Measurements from ENCODE around the gene ANKRD53. TPM values are rescaled to one million over a fixed set of nuclear protein-coding genes. Genes with fewer than 3 reads are reported as not detected.

ANKRD53 gene
- polyA plus RNA-seq, 1 donor from 2014 or later = not detected

DNA sequence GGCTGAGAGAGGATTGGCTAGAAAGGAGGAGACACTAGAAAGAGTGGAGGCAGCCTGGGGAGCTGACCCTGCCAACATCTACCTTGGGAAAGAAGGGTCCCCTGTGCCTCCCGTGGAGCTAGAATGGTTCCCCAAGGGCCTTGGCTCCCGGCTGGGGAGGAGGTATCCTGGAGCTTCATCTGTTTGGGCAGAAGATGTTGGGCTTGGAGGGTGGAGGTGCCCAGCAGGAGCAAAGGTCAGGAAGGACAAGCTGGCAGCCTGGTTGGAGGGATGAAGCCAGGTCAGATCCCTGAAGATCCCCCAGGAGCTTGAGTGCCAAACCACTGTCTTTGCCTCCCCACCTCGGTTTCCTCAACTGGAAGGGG lies 39.9 kb upstream of the ANKRD53 start:
- Histone ChIP-seq H3F3A (ENCODE audit: insufficient read depth, low read length, poor library complexity, severe bottlenecking) (no peaks in the 10 kb centered on the region), H3K79me2 (replicated peaks; ENCODE audit: insufficient read depth, low read length) (no peaks in the 10 kb centered on the region), H3K4me3 (ENCODE audit: low read length) (no peak overlapping the region), H3K27ac (ENCODE audit: low read length) (no peak overlapping the region), H3K9me2 (ENCODE audit: insufficient read depth, low read length) (no peaks in the 10 kb centered on the region), H3K27me3 (ENCODE audit: insufficient read depth, low read depth, low read length) (no peaks in the 10 kb centered on the region), H3K4me2 (ENCODE audit: low read length) (no peak overlapping the region), H3K36me3 (ENCODE audit: insufficient read depth, low read length) (no peaks in the 10 kb centered on the region), H4K20me1 (ENCODE audit: insufficient read depth) (no peaks in the 10 kb centered on the region), H3K9ac (ENCODE audit: low read length) (no peak overlapping the region), H3K9me3 (ENCODE audit: low read length) (no peaks in the 10 kb centered on the region), H2AFZ (ENCODE audit: low read depth, low read length) (no peak overlapping the region)
- TF ChIP-seq, protein P1, sequence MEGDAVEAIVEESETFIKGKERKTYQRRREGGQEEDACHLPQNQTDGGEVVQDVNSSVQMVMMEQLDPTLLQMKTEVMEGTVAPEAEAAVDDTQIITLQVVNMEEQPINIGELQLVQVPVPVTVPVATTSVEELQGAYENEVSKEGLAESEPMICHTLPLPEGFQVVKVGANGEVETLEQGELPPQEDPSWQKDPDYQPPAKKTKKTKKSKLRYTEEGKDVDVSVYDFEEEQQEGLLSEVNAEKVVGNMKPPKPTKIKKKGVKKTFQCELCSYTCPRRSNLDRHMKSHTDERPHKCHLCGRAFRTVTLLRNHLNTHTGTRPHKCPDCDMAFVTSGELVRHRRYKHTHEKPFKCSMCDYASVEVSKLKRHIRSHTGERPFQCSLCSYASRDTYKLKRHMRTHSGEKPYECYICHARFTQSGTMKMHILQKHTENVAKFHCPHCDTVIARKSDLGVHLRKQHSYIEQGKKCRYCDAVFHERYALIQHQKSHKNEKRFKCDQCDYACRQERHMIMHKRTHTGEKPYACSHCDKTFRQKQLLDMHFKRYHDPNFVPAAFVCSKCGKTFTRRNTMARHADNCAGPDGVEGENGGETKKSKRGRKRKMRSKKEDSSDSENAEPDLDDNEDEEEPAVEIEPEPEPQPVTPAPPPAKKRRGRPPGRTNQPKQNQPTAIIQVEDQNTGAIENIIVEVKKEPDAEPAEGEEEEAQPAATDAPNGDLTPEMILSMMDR (IDR thresholded peaks at IDR 0.05; ENCODE audit: poor library complexity, severe bottlenecking) = no peak
- TF ChIP-seq EP300 (conservative IDR thresholded peaks at IDR 0.05; ENCODE audit: poor library complexity, severe bottlenecking) = no peak
- TF ChIP-seq, protein P2, sequence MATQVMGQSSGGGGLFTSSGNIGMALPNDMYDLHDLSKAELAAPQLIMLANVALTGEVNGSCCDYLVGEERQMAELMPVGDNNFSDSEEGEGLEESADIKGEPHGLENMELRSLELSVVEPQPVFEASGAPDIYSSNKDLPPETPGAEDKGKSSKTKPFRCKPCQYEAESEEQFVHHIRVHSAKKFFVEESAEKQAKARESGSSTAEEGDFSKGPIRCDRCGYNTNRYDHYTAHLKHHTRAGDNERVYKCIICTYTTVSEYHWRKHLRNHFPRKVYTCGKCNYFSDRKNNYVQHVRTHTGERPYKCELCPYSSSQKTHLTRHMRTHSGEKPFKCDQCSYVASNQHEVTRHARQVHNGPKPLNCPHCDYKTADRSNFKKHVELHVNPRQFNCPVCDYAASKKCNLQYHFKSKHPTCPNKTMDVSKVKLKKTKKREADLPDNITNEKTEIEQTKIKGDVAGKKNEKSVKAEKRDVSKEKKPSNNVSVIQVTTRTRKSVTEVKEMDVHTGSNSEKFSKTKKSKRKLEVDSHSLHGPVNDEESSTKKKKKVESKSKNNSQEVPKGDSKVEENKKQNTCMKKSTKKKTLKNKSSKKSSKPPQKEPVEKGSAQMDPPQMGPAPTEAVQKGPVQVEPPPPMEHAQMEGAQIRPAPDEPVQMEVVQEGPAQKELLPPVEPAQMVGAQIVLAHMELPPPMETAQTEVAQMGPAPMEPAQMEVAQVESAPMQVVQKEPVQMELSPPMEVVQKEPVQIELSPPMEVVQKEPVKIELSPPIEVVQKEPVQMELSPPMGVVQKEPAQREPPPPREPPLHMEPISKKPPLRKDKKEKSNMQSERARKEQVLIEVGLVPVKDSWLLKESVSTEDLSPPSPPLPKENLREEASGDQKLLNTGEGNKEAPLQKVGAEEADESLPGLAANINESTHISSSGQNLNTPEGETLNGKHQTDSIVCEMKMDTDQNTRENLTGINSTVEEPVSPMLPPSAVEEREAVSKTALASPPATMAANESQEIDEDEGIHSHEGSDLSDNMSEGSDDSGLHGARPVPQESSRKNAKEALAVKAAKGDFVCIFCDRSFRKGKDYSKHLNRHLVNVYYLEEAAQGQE (IDR thresholded peaks at IDR 0.05; ENCODE audit: borderline replicate concordance) = no peak
- TF ChIP-seq EZH2 (IDR thresholded peaks at IDR 0.05; ENCODE audit: borderline replicate concordance, insufficient read depth, low read length, poor library complexity, severe bottlenecking) = no peak

DNA sequence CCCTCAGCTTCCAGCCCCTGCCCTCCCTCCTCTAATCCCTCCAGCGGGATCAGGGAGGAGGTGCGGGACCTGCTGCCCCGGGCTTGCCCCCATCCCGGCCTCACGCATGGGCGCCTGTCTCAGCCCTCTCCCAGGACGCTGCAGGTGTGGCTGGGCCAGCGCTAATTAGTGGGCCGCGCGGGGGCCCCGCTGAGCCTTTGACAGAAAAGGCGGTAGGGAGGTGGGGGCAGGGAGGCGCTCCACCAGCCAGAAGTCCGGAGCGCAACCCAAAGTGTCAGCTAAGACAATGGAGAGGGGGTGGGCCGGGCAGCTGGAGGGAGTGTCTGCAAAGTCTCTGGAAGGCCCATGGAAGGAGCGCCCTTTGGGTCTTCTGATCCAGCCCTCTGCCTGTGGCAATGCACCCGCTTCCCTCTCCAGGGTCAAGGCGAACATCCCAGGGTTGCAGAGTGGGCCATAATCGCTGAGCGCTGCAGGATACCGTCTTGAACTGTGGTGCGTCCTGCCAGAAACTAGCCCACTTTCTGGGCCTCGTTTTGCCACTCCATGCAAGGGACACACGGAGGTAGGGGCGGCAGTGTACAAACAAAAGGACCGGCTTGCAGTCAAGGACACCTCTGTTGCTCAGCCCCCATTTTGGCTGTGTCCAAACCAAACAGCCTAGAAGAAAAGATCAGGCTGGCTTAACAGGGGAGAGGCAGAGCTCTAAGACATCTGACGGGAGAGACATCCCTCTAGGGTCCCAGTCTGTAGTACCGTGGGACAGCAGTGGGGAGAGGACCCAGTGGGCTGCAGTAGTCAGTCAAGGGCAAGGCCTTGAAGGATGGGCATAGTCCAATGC lies 39.2 kb upstream of the ANKRD53 start:
- H2AFZ ChIP-seq (ENCODE audit: low read depth, low read length) = no peak overlapping the region
- TF ChIP-seq, protein P1 (IDR thresholded peaks at IDR 0.05; ENCODE audit: poor library complexity, severe bottlenecking) = no peak
- TF ChIP-seq SMC3 (conservative IDR thresholded peaks at IDR 0.05; ENCODE audit: poor library complexity) (no peak), EP300 (conservative IDR thresholded peaks at IDR 0.05; ENCODE audit: poor library complexity, severe bottlenecking) (no peak), EZH2 (IDR thresholded peaks at IDR 0.05; ENCODE audit: borderline replicate concordance, insufficient read depth, low read length, poor library complexity, severe bottlenecking) (no peak), POLR2AphosphoS5 (IDR thresholded peaks at IDR 0.05) (no peak), TAF1 (IDR thresholded peaks at IDR 0.05; ENCODE audit: low read depth) (no peak), MXI1 (conservative IDR thresholded peaks at IDR 0.05; ENCODE audit: poor library complexity, severe bottlenecking) (no peak), RAD21 (conservative IDR thresholded peaks at IDR 0.05) (no peak)
- TF ChIP-seq, protein P2 (IDR thresholded peaks at IDR 0.05; ENCODE audit: borderline replicate concordance) = no peak
- H3K9me3 ChIP-seq (ENCODE audit: low read length) = no peaks in the 10 kb centered on the region
- no peak overlapping the region for H3K27ac ChIP-seq (ENCODE audit: low read length)
- H3K4me2 ChIP-seq (ENCODE audit: low read length) = no peak overlapping the region
- H3K27me3 ChIP-seq (ENCODE audit: insufficient read depth, low read depth, low read length) = no peaks in the 10 kb centered on the region
- no peaks in the 10 kb centered on the region for H3K36me3 ChIP-seq (ENCODE audit: insufficient read depth, low read length)
- H3F3A ChIP-seq (ENCODE audit: insufficient read depth, low read length, poor library complexity, severe bottlenecking) = no peaks in the 10 kb centered on the region
- no peak overlapping the region for H3K4me3 ChIP-seq (ENCODE audit: low read length)
- H3K79me2 ChIP-seq (replicated peaks; ENCODE audit: insufficient read depth, low read length) = no peaks in the 10 kb centered on the region
- H3K9me2 ChIP-seq (ENCODE audit: insufficient read depth, low read length) = no peaks in the 10 kb centered on the region
- no peaks in the 10 kb centered on the region for H4K20me1 ChIP-seq (ENCODE audit: insufficient read depth)
- H3K9ac ChIP-seq (ENCODE audit: low read length) = no peak overlapping the region

Data from neural cell (in vitro differentiated cells).